ENCODE data around the gene CIRBP. TPM values are rescaled to one million over a fixed set of nuclear protein-coding genes. Genes with fewer than 3 reads are reported as not detected.

Gene CIRBP
- total RNA-seq, 1 donor from 2014 or later = 341 TPM

- Mint-ChIP-seq H3K9me3 (ENCODE audit: unreplicated experiment) (peaks cover 2% of the 10 kb centered on the region), H3K4me1 (ENCODE audit: low read depth, unreplicated experiment) (no peaks in the 10 kb centered on the region), H3K36me3 (ENCODE audit: unreplicated experiment) (no peaks in the 10 kb centered on the region), H3K4me3 (ENCODE audit: unreplicated experiment) (no peak overlapping the region), H3K27ac (ENCODE audit: unreplicated experiment) (no peak overlapping the region), H3K27me3 (ENCODE audit: unreplicated experiment) (peaks cover 7% of the 10 kb centered on the region)
- TF ChIP-seq CTCF (IDR thresholded peaks at IDR 0.05; ENCODE audit: partially characterized antibody, unreplicated experiment) = no peak
- DNase-seq = no peak
Measured at GRCh38 chr19:1289686-1290025, 20.5 kb downstream of the CIRBP start.

GRCh38 chr19:1290196-1290702 lies 21.1 kb downstream of the CIRBP start:
- Mint-ChIP-seq H3K4me3 (ENCODE audit: unreplicated experiment) (no peak overlapping the region), H3K27ac (ENCODE audit: unreplicated experiment) (no peak overlapping the region), H3K4me1 (ENCODE audit: low read depth, unreplicated experiment) (no peaks in the 10 kb centered on the region), H3K27me3 (ENCODE audit: unreplicated experiment) (peaks cover 4% of the 10 kb centered on the region), H3K9me3 (ENCODE audit: unreplicated experiment) (no peaks in the 10 kb centered on the region), H3K36me3 (ENCODE audit: unreplicated experiment) (no peaks in the 10 kb centered on the region)
- DNase-seq = peak; percentile 21
- TF ChIP-seq CTCF (IDR thresholded peaks at IDR 0.05; ENCODE audit: partially characterized antibody, unreplicated experiment) = no peak

GRCh38 chr19:1290703-1291651 lies 21.8 kb downstream of the CIRBP start:
- peaks cover 4% of the 10 kb centered on the region for H3K27me3 Mint-ChIP-seq (ENCODE audit: unreplicated experiment)
- no peaks in the 10 kb centered on the region for H3K36me3 Mint-ChIP-seq (ENCODE audit: unreplicated experiment)
- TF ChIP-seq CTCF (IDR thresholded peaks at IDR 0.05; ENCODE audit: partially characterized antibody, unreplicated experiment) = no peak
- no peak for DNase-seq
- no peaks in the 10 kb centered on the region for H3K4me1 Mint-ChIP-seq (ENCODE audit: low read depth, unreplicated experiment)
- no peak overlapping the region for H3K4me3 Mint-ChIP-seq (ENCODE audit: unreplicated experiment)
- H3K27ac Mint-ChIP-seq (ENCODE audit: unreplicated experiment) = no peak overlapping the region
- no peaks in the 10 kb centered on the region for H3K9me3 Mint-ChIP-seq (ENCODE audit: unreplicated experiment)

GRCh38 chr19:1291761-1292418 lies 22.8 kb downstream of the CIRBP start:
- H3K27ac Mint-ChIP-seq (ENCODE audit: unreplicated experiment) = no peak overlapping the region
- H3K9me3 Mint-ChIP-seq (ENCODE audit: unreplicated experiment) = no peaks in the 10 kb centered on the region
- no peaks in the 10 kb centered on the region for H3K4me1 Mint-ChIP-seq (ENCODE audit: low read depth, unreplicated experiment)
- H3K4me3 Mint-ChIP-seq (ENCODE audit: unreplicated experiment) = no peak overlapping the region
- DNase-seq = peak; percentile 15
- TF ChIP-seq CTCF (IDR thresholded peaks at IDR 0.05; ENCODE audit: partially characterized antibody, unreplicated experiment) = no peak
- H3K36me3 Mint-ChIP-seq (ENCODE audit: unreplicated experiment) = no peaks in the 10 kb centered on the region
- peaks cover 4% of the 10 kb centered on the region for H3K27me3 Mint-ChIP-seq (ENCODE audit: unreplicated experiment)

Data from glutamatergic neuron (in vitro differentiated cells).